GM12872 (cell line): ENCODE data around the gene IGSF9B.

Source experiments
- CTCF ChIP-seq: IDR thresholded peaks from 3 replicates; pipeline ENCODE4 v1.5.1; 2011; ENCODE audit warnings: low read depth, mild to moderate bottlenecking, low read length, moderate library complexity; ENCODE audit not compliant: insufficient read depth

Gene IGSF9B

GRCh38 chr11:133927690-133928627, 28.8 kb downstream of the IGSF9B start:
- TF ChIP-seq CTCF: peak; percentile 95

DNA sequence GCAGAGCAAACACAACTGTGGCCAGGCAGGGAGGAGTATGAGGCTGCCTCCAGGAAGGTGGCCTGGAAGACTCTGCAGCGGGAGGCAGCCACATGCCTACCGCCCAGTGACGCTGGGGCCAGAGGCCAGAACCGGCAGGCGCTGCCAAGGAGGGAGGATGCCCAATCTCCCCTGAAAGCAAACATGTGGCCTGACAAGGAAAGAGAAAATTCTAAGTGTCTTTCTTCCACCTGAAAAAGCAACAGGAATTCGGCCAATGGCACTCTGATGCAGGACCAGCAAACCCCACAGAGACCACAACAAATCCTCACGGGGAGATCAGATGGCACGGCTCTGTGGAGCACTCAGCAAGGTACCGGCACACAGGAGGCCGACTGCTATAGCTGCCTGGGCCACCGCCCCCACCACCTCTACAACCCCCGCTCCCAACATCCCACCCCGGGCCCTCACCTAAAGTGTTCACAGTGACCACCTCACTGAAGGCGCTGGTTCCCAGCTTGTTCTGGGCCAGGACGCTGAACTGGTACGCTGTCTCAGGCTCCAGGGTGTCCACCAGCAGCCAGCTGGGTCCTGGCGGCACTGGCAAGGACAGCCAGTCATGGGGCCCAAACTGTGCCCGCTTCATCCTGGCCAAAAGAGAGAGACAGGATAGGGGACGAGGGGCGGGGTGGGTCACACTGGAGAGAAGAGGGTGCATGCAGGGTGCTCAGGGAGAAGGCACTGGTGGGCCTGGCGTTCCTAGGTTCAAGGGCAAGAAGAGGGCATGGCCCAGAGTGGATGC, 30.1 kb downstream of the IGSF9B start:
- TF ChIP-seq CTCF: no peak

- TF ChIP-seq CTCF: no peak
Measured at GRCh38 chr11:133925756-133926155, 31.0 kb downstream of the IGSF9B start.

DNA sequence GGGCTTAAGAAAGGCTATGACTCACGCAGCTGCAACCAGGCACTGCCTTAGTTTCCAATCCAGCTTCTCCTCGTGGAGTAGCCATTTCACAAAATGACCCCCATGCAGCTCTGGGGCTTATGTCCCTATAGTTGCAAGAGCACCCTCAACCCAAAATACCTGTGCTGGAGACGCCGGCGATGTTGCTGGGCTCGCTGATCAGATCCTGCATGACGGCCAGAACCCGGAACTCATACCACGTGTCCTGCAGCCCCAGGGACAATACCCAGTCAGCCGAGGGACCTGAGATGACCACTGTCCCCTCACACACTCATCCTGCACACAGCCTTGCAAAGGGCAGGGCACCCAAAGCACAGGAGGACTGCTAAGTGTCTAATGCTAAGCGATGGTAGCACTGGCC, 32.1 kb downstream of the IGSF9B start:
- TF ChIP-seq CTCF: no peak

GRCh38 chr11:133922078-133922870, 34.5 kb downstream of the IGSF9B start:
- TF ChIP-seq CTCF: no peak

DNA sequence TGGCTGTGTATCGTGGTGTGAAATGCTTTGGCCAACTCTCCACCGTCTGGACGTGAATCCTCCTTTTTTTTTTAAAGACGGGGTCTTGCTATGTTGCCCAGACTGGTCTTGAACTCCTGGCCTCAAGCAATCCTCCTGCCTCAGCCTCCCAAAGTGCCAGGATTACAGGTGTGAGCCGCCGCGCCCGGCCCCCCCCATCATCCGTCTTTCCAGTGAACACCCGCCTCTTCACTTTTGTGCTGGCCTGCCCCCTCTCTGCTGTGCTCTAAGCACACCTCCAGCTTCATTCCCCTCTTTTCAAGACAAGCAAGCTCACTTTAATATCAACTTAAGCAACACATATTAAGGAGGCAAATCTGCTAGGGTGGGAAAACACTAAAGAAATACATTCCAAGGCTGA, 35.3 kb downstream of the IGSF9B start:
- TF ChIP-seq CTCF: no peak

DNA sequence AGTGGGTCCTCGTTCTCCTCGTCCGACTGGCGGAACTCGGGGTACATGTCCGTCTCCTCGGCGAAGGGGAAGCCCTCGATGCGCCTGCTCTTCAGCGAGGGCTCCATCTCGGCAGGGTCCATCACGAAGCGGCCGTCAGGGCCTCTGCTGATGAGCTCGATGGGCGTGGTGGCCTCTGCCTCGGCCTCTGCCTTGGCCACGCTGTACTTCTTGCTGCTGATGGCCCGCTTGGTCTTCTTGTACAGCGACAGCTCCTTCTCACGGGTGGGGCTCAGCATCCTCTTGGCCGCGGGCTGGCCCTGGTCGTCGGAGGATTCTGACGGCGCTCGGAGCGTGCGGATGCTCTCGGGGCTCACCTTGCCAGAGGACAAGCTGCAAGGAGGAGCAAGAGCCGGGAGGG, 35.7 kb downstream of the IGSF9B start:
- no peak for TF ChIP-seq CTCF
